Islet of Langerhans (tissue), 1 donor: Measurements from ENCODE around the gene MEFV.

Experiments used
- FAIRE-seq: peaks from one replicate; lab custom pipeline; 2011; peaks lifted over from hg19 to GRCh38; lab: Jason Lieb, UNC

The MEFV gene

GRCh38 chr16:3266873-3267537 lies 10.6 kb upstream of the MEFV start:
- no peak for FAIRE-seq

GRCh38 chr16:3264137-3265036 lies 8.0 kb upstream of the MEFV start:
- FAIRE-seq = no peak

GRCh38 chr16:3262517-3262916 lies 6.1 kb upstream of the MEFV start:
- FAIRE-seq = no peak

- no peak for FAIRE-seq
Measured at GRCh38 chr16:3259836-3260235, 3.4 kb upstream of the MEFV start.

GRCh38 chr16:3256866-3257465 lies 533 bp upstream of the MEFV start:
- no peak for FAIRE-seq

GRCh38 chr16:3254309-3254708 lies 2.1 kb downstream of the MEFV start:
- FAIRE-seq = no peak

GRCh38 chr16:3252967-3253366 lies 3.5 kb downstream of the MEFV start:
- FAIRE-seq = no peak

GRCh38 chr16:3249451-3249850 lies 7.0 kb downstream of the MEFV start:
- no peak for FAIRE-seq

GRCh38 chr16:3249020-3249419 lies 7.4 kb downstream of the MEFV start:
- no peak for FAIRE-seq

GRCh38 chr16:3248596-3248995 lies 7.8 kb downstream of the MEFV start:
- no peak for FAIRE-seq

GRCh38 chr16:3246876-3247275 lies 9.6 kb downstream of the MEFV start:
- FAIRE-seq = no peak

- FAIRE-seq = no peak
Measured at GRCh38 chr16:3246002-3246401, 10.4 kb downstream of the MEFV start.

GRCh38 chr16:3243882-3244281 lies 12.6 kb downstream of the MEFV start:
- FAIRE-seq = no peak

GRCh38 chr16:3242709-3243108 lies 13.7 kb downstream of the MEFV start:
- no peak for FAIRE-seq

- FAIRE-seq = no peak
Measured at GRCh38 chr16:3241761-3242160, 14.7 kb downstream of the MEFV start.

- FAIRE-seq = no peak
Measured at GRCh38 chr16:3235856-3236669, 20.4 kb downstream of the MEFV start.

- FAIRE-seq = no peak
Measured at GRCh38 chr16:3234857-3235561, 21.4 kb downstream of the MEFV start, which contains the start of gene ZNF200. ZNF200 (minus strand) TSS chr16:3235158; CDS start chr16:3233755, 1,403 bp downstream.

GRCh38 chr16:3234543-3234856 lies 21.9 kb downstream of the MEFV start:
- no peak for FAIRE-seq

GRCh38 chr16:3223913-3224515 lies 32.4 kb downstream of the MEFV start:
- no peak for FAIRE-seq

GRCh38 chr16:3220839-3221238 lies 35.6 kb downstream of the MEFV start:
- no peak for FAIRE-seq

GRCh38 chr16:3216263-3216640 lies 40.2 kb downstream of the MEFV start:
- no peak for FAIRE-seq
